RWPE2 (cell line): ENCODE data around the gene TNS3.

Experiments used
- ATAC-seq: fragments of 200-7000 bp; cut with Tn5 transposase; 3 replicates; pipeline ENCODE4 v1.9.1; 2021; ENCODE audit warnings: low read depth
- DNase-seq: peaks from one replicate; pipeline ENCODE4 v3.0.0-alpha.2; 2020; ENCODE audit warnings: low spot score
- H3K27ac ChIP-seq: fragments of 450-650 bp; 2 replicates; pipeline ENCODE4 v1.5.1; 2017; ENCODE audit warnings: mild to moderate bottlenecking; ENCODE audit not compliant: poor library complexity, severe bottlenecking
- H3K27me3 ChIP-seq: fragments of 250-450 bp; sonication (Bioruptor Pico); 2 replicates; pipeline ENCODE4 v1.5.1; 2021; ENCODE audit warnings: mild to moderate bottlenecking, moderate library complexity; ENCODE audit not compliant: insufficient read depth, poor library complexity, severe bottlenecking
- H3K36me3 ChIP-seq: fragments of 250-450 bp; sonication (Bioruptor Pico); 2 replicates; pipeline ENCODE4 v1.5.1; 2020; ENCODE audit warnings: low read depth, mild to moderate bottlenecking, moderate library complexity
- H3K4me1 ChIP-seq: fragments of 250-450 bp; sonication (Bioruptor Pico); 2 replicates; pipeline ENCODE4 v1.5.1; 2021; ENCODE audit warnings: mild to moderate bottlenecking, moderate library complexity; ENCODE audit not compliant: insufficient read depth, poor library complexity, severe bottlenecking
- H3K4me3 ChIP-seq: fragments of 250-450 bp; sonication (Bioruptor Pico); 2 replicates; pipeline ENCODE4 v1.5.1; 2021; ENCODE audit warnings: mild to moderate bottlenecking, moderate library complexity; ENCODE audit not compliant: severe bottlenecking
- H3K9me3 ChIP-seq: fragments of 250-450 bp; sonication (Bioruptor Pico); 2 replicates; pipeline ENCODE4 v1.5.1; 2021; ENCODE audit warnings: mild to moderate bottlenecking, moderate library complexity; ENCODE audit not compliant: severe bottlenecking
- TF ChIP-seq, protein P1 (sequence below): fragments of 450-650 bp; IDR thresholded peaks from one replicate; pipeline ENCODE4 v1.5.1; 2017; ENCODE audit warnings: mild to moderate bottlenecking, moderate library complexity; ENCODE audit not compliant: poor library complexity, severe bottlenecking

The TNS3 gene

GRCh38 chr7:47602272-47603004 is 20.5 kb upstream of the TNS3 start:
- Histone ChIP-seq H3K27me3 (no peaks in the 10 kb centered on the region), H3K4me3 (no peak overlapping the region), H3K27ac (peak overlapping the region; percentile 99), H3K36me3 (no peaks in the 10 kb centered on the region), H3K9me3 (no peaks in the 10 kb centered on the region), H3K4me1 (peaks cover 49% of the 10 kb centered on the region)
- ATAC-seq (peak; percentile 20; the same call in 2 of the 3 replicates), DNase-seq (no peak)
- TF ChIP-seq, protein P1, sequence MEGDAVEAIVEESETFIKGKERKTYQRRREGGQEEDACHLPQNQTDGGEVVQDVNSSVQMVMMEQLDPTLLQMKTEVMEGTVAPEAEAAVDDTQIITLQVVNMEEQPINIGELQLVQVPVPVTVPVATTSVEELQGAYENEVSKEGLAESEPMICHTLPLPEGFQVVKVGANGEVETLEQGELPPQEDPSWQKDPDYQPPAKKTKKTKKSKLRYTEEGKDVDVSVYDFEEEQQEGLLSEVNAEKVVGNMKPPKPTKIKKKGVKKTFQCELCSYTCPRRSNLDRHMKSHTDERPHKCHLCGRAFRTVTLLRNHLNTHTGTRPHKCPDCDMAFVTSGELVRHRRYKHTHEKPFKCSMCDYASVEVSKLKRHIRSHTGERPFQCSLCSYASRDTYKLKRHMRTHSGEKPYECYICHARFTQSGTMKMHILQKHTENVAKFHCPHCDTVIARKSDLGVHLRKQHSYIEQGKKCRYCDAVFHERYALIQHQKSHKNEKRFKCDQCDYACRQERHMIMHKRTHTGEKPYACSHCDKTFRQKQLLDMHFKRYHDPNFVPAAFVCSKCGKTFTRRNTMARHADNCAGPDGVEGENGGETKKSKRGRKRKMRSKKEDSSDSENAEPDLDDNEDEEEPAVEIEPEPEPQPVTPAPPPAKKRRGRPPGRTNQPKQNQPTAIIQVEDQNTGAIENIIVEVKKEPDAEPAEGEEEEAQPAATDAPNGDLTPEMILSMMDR: no peak

DNA sequence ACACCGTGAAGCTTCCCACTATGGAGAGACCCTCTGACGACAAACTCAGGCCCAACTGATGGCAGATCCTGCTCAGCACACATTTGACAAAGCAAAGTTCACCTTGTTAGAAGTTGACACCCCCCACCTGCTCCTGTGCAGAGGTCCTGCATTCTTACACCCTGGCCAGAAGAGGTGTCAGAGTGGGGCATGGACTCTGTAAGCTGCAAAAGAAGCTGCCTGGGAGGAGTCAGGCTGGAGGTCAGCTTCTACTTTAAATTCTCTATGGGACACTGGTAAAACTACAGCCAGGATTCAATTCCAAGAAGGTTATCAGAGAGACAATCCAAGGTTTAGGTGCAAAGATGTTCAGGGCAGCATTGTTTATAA is 20.0 kb upstream of the TNS3 start:
- Histone ChIP-seq H3K27ac (peak overlapping the region; percentile 99), H3K4me3 (no peak overlapping the region), H3K9me3 (no peaks in the 10 kb centered on the region), H3K36me3 (no peaks in the 10 kb centered on the region), H3K27me3 (no peaks in the 10 kb centered on the region), H3K4me1 (peaks cover 49% of the 10 kb centered on the region)
- ATAC-seq (no peak), DNase-seq (no peak)
- TF ChIP-seq, protein P1: no peak

GRCh38 chr7:47601119-47601880 is 19.4 kb upstream of the TNS3 start:
- Histone ChIP-seq H3K36me3 (no peaks in the 10 kb centered on the region), H3K4me1 (peaks cover 49% of the 10 kb centered on the region), H3K4me3 (no peak overlapping the region), H3K27me3 (no peaks in the 10 kb centered on the region), H3K9me3 (no peaks in the 10 kb centered on the region), H3K27ac (peak overlapping the region; percentile 99)
- TF ChIP-seq, protein P1: no peak
- DNase-seq: peak; percentile 93
- ATAC-seq: peak; percentile 80

- no peak overlapping the region for H3K4me3 ChIP-seq
- peaks cover 48% of the 10 kb centered on the region for H3K4me1 ChIP-seq
- no peaks in the 10 kb centered on the region for H3K9me3 ChIP-seq
- peak overlapping the region; percentile 99 for H3K27ac ChIP-seq
- no peak for DNase-seq
- TF ChIP-seq, protein P1: no peak
- H3K36me3 ChIP-seq: no peaks in the 10 kb centered on the region
- no peaks in the 10 kb centered on the region for H3K27me3 ChIP-seq
- peak; percentile 73 for ATAC-seq
Observed at GRCh38 chr7:47600199-47601118, 18.5 kb upstream of the TNS3 start.
